ENCODE data around the gene CAPZA2. TPM values are rescaled to one million over a fixed set of nuclear protein-coding genes. Genes with fewer than 3 reads are reported as not detected.
"Not testable (repeated sequence)": the region's sequence is repeated elsewhere in the genome, so short reads cannot be mapped to it uniquely, and the experiment has no call there.

CAPZA2 gene
- total RNA-seq, 1 donor from 2014 or later: 186 TPM

- peak; percentile 70 to 75 for DNase-seq (ENCODE audit: low read depth in 2 of 2)
Observed at GRCh38 chr7:116953372-116953905, 91.1 kb downstream of the CAPZA2 start, which contains the start of gene ST7. Gene ST7, plus strand, starts transcription at chr7:116953501. Its CDS starts 40 bp downstream, at chr7:116953541.

- DNase-seq (ENCODE audit: low read depth in 2 of 2): peak; percentile 81 to 86
Observed at GRCh38 chr7:116953906-116954838, 91.8 kb downstream of the CAPZA2 start.

- DNase-seq (ENCODE audit: low read depth in 2 of 2): no peak
Observed at GRCh38 chr7:116955340-116955739, 93.0 kb downstream of the CAPZA2 start.

- DNase-seq (ENCODE audit: low read depth in 2 of 2): peak in 1 of 2 donors; percentile 15
Observed at GRCh38 chr7:116955801-116956476, 93.6 kb downstream of the CAPZA2 start.

GRCh38 chr7:116956477-116956804 lies 94.1 kb downstream of the CAPZA2 start:
- no peak for DNase-seq (ENCODE audit: low read depth in 2 of 2)

- DNase-seq (ENCODE audit: low read depth in 2 of 2): no peak
Observed at GRCh38 chr7:116957874-116958273, 95.5 kb downstream of the CAPZA2 start.

GRCh38 chr7:116961966-116962673 lies 99.7 kb downstream of the CAPZA2 start:
- DNase-seq (ENCODE audit: low read depth in 2 of 2): not testable (repeated sequence)

- DNase-seq (ENCODE audit: low read depth in 2 of 2): no peak
Observed at GRCh38 chr7:116963234-116963633, 100.8 kb downstream of the CAPZA2 start.

GRCh38 chr7:116966601-116967000 lies 104.2 kb downstream of the CAPZA2 start:
- no peak for DNase-seq (ENCODE audit: low read depth in 2 of 2)

GRCh38 chr7:116967254-116967922 lies 105.0 kb downstream of the CAPZA2 start:
- DNase-seq (ENCODE audit: low read depth in 2 of 2): no peak

- no peak for DNase-seq (ENCODE audit: low read depth in 2 of 2)
Observed at GRCh38 chr7:116967983-116968382, 105.6 kb downstream of the CAPZA2 start.

- no peak for DNase-seq (ENCODE audit: low read depth in 2 of 2)
Observed at GRCh38 chr7:116968631-116969030, 106.2 kb downstream of the CAPZA2 start.

GRCh38 chr7:116969371-116969902 lies 107.0 kb downstream of the CAPZA2 start:
- no peak for DNase-seq (ENCODE audit: low read depth in 2 of 2)

- no peak for DNase-seq (ENCODE audit: low read depth in 2 of 2)
Observed at GRCh38 chr7:116970238-116970910, 108.0 kb downstream of the CAPZA2 start.

GRCh38 chr7:116971153-116971552 lies 108.8 kb downstream of the CAPZA2 start:
- DNase-seq (ENCODE audit: low read depth in 2 of 2): not testable (repeated sequence)

Other genes starting within 250 kb of the CAPZA2 start
- 28.0 and 49.3 TPM in 2 replicates for gene MET, start 190.4 kb upstream of the CAPZA2 start, total RNA-seq
- gene ST7, start 90.9 kb downstream of the CAPZA2 start, total RNA-seq: 11.5 and 13.3 TPM in 2 replicates